Karpas-422 (cell line): ENCODE data around the gene RPS6KC1. TPM values are rescaled to one million over a fixed set of nuclear protein-coding genes. Genes with fewer than 3 reads are reported as not detected.
"Not testable (repeated sequence)": the region's sequence is repeated elsewhere in the genome, so short reads cannot be mapped to it uniquely, and the experiment has no call there.

Source experiments
- DNase-seq: peaks from one replicate; pipeline ENCODE4 v3.0.0-alpha.2; 2015
- H2AFZ ChIP-seq: fragments of 200-600 bp; sonication (generic); 2 replicates; pipeline ENCODE4 v1.6.1; 2014; ENCODE audit warnings: antibody characterized with exemption, low read length, mixed read lengths
- H3K27ac ChIP-seq: fragments of 200-600 bp; sonication (generic); 2 replicates; pipeline ENCODE4 v1.5.1; 2014; ENCODE audit warnings: mild to moderate bottlenecking, low read length, moderate library complexity
- H3K27me3 ChIP-seq: fragments of 200-600 bp; sonication (generic); 2 replicates; pipeline ENCODE4 v1.6.1; 2014; ENCODE audit warnings: low read length, mixed read lengths
- H3K36me3 ChIP-seq: fragments of 200-600 bp; sonication (generic); 2 replicates; pipeline ENCODE4 v1.6.1; 2014; ENCODE audit warnings: low read length, mixed read lengths; ENCODE audit not compliant: insufficient read depth
- H3K4me1 ChIP-seq: fragments of 200-600 bp; sonication (generic); 2 replicates; pipeline ENCODE4 v1.6.1; 2014; ENCODE audit warnings: mild to moderate bottlenecking, low read length, mixed read lengths
- H3K4me2 ChIP-seq: fragments of 200-600 bp; sonication (generic); 2 replicates; pipeline ENCODE4 v1.6.1; 2014; ENCODE audit warnings: low read length, low read depth, mild to moderate bottlenecking; ENCODE audit not compliant: poor library complexity, severe bottlenecking
- H3K4me3 ChIP-seq: fragments of 200-600 bp; sonication (generic); 2 replicates; pipeline ENCODE4 v1.5.1; 2014; ENCODE audit warnings: mild to moderate bottlenecking, antibody characterized with exemption, low read length, mixed read lengths
- H3K79me2 ChIP-seq: fragments of 200-600 bp; sonication (generic); 2 replicates; pipeline ENCODE4 v1.6.1; 2014; ENCODE audit warnings: mild to moderate bottlenecking, low read length, mixed read lengths
- H3K9ac ChIP-seq: fragments of 200-600 bp; sonication (generic); 2 replicates; pipeline ENCODE4 v1.6.0; 2014; ENCODE audit warnings: low read length
- H3K9me2 ChIP-seq: fragments of 200-600 bp; sonication (generic), shearing (Covaris generic); replicated peaks from 2 replicates; pipeline ENCODE4 v1.6.0; 2014; ENCODE audit warnings: mild to moderate bottlenecking, low read length, moderate library complexity; ENCODE audit not compliant: insufficient read depth
- H3K9me3 ChIP-seq: fragments of 300-700, 200-600 bp; sonication (generic); 2 replicates; pipeline ENCODE4 v1.6.1; 2014; ENCODE audit warnings: low read length, mixed read lengths
- H4K20me1 ChIP-seq: fragments of 200-600 bp; sonication (generic); 2 replicates; pipeline ENCODE4 v1.6.1; 2014; ENCODE audit warnings: mild to moderate bottlenecking, antibody characterized with exemption, low read length, low read depth; ENCODE audit not compliant: insufficient read depth
- total RNA-seq: library from RNA; depleted of rRNA; stranded (reverse); fragments of >200 nt; shearing (Covaris generic); gene quantifications from 2 replicates; pipeline ENCODE4 v1.2.3, GENCODE V29; 2014; ENCODE audit warnings: low replicate concordance

RPS6KC1 gene
- total RNA-seq, 1 experiment from 2014 or later, result 13.2 TPM

DNA sequence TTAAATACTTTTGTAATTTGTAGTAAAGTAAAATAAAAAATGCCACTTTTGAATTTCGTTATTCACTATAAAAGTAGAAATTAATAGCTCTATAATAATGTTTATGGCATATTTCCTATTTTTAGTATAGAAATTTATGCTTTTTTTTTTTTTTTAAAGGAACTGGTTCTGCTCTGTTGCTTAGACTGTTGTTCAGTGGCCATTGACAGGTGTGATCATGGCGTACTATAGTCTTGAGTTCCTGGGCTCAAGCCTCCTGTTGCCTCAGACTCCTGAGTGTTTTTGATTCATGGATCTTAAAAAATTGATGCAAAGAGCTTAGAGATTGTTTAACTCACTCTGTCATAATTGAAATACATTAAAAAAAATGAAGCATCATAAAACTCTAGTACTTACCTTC is 53.6 kb downstream of the RPS6KC1 start:
- Histone ChIP-seq H4K20me1 (no peaks in the 10 kb centered on the region), H3K27me3 (no peaks in the 10 kb centered on the region), H3K9me2 (no peaks in the 10 kb centered on the region), H3K4me2 (no peak overlapping the region), H3K4me1 (peaks cover 12% of the 10 kb centered on the region), H3K9me3 (no peaks in the 10 kb centered on the region), H3K9ac (no peak overlapping the region), H3K79me2 (no peaks in the 10 kb centered on the region), H2AFZ (no peak overlapping the region), H3K36me3 (no peaks in the 10 kb centered on the region), H3K4me3 (no peak overlapping the region), H3K27ac (no peak overlapping the region)
- no peak for DNase-seq

DNA sequence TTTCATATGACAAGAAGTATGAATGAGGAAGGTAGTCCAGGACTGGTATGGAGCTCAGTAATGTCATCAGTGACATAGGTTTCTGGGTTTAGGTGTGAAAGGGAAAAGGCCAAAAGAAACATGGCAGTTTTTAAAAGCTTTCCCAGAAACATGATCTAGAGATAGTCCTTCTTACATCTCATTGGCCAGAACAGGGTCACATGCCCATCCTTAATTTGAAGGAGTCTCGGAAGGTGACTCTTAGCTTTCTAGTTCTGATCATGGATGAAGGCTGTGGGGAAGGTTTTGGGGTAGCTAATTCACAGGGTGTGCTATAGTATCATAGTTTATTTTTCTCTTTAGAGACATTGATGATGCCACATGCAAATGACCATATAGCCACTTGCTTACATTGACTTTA is 55.3 kb downstream of the RPS6KC1 start:
- H4K20me1 ChIP-seq, result no peaks in the 10 kb centered on the region
- no peaks in the 10 kb centered on the region for H3K79me2 ChIP-seq
- H3K4me1 ChIP-seq, result peaks cover 12% of the 10 kb centered on the region
- no peaks in the 10 kb centered on the region for H3K9me2 ChIP-seq
- H2AFZ ChIP-seq, result no peak overlapping the region
- H3K27ac ChIP-seq, result no peak overlapping the region
- H3K9me3 ChIP-seq, result no peaks in the 10 kb centered on the region
- no peaks in the 10 kb centered on the region for H3K36me3 ChIP-seq
- H3K4me3 ChIP-seq, result no peak overlapping the region
- no peak for DNase-seq
- H3K9ac ChIP-seq, result no peak overlapping the region
- no peaks in the 10 kb centered on the region for H3K27me3 ChIP-seq
- no peak overlapping the region for H3K4me2 ChIP-seq

DNA sequence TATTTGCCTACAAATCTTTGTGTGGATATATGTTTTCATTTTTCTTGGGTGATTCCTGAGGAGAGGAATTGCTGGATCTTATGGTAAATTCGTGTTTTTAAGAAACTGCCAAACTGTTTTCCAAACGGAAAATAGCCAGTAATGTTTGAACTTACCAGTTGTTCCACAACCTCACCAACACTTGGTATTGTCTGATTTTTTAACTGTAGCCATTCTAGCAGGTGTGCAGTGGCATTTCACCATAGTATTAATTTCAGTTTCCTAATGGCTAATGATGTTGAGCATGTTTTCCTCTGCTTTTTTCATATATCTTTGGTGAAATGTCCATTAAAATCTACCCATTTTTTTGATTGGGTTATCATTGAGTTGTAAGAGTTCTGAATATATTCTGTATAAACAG is 56.6 kb downstream of the RPS6KC1 start:
- no peak overlapping the region for H3K9ac ChIP-seq
- peaks cover 14% of the 10 kb centered on the region for H3K4me1 ChIP-seq
- H3K4me3 ChIP-seq, result no peak overlapping the region
- no peak overlapping the region for H2AFZ ChIP-seq
- no peaks in the 10 kb centered on the region for H3K27me3 ChIP-seq
- no peaks in the 10 kb centered on the region for H3K36me3 ChIP-seq
- H3K4me2 ChIP-seq, result no peak overlapping the region
- H3K9me3 ChIP-seq, result no peaks in the 10 kb centered on the region
- H4K20me1 ChIP-seq, result no peaks in the 10 kb centered on the region
- H3K9me2 ChIP-seq, result no peaks in the 10 kb centered on the region
- no peak for DNase-seq
- H3K79me2 ChIP-seq, result 0 out of 2 replicates have a peak, but pooled peaks cover 3% of the 10 kb centered on the region
- no peak overlapping the region for H3K27ac ChIP-seq

DNA sequence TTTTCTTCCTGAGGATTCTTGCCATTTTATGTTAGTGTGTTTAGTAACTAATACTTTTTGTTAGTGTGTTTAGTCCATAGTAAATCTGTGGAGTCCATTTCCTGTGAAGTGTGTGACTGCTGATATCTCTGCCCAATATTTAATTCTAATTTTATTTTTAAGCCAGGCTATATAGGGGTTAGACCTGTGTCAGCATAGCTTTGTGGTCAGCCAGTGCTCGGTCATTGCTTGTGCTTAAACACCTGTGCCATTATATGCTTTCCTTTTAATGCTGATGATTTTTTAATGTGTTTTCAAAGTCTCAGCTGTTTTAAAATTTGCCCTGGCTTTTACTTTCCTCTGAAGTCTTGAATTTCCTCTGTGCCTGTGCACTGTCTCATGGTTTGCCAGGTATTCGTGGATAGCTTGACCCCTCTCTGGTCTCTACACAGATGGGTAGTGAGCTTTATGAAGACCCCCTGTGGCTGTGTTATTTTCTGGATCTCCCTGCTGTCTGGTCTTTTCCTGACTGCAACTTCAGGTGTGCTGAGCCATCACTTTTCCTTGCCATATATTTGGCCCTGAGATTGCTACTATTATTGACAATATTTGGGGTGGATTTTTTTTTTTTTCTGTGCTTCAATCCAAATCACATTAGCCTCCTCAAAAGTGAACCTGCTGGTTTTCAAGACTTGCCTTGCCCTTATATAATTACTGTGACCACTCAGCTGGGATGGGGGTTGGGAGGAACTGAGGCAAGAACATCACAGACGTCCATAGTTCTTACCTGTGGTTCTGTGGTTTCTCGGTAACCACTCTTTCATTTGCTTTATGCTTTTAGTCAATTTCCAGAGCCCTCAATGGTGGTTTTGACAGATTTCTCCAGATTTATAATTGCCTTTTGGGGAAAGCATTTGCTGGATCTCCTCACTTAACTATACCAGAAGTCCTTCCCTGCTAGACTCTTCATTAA is 59.6 kb downstream of the RPS6KC1 start:
- no peak overlapping the region for H3K27ac ChIP-seq
- H4K20me1 ChIP-seq, result no peaks in the 10 kb centered on the region
- no peaks in the 10 kb centered on the region for H3K9me2 ChIP-seq
- peaks cover 2% of the 10 kb centered on the region; the same call in 1 of the 2 replicates for H3K4me1 ChIP-seq
- H3K27me3 ChIP-seq, result no peaks in the 10 kb centered on the region
- H3K9me3 ChIP-seq, result no peaks in the 10 kb centered on the region
- H3K79me2 ChIP-seq, result 0 out of 2 replicates have a peak, but pooled peaks cover 3% of the 10 kb centered on the region
- no peak overlapping the region for H2AFZ ChIP-seq
- no peaks in the 10 kb centered on the region for H3K36me3 ChIP-seq
- H3K4me2 ChIP-seq, result no peak overlapping the region
- no peak overlapping the region for H3K9ac ChIP-seq
- H3K4me3 ChIP-seq, result no peak overlapping the region
- DNase-seq, result no peak

DNA sequence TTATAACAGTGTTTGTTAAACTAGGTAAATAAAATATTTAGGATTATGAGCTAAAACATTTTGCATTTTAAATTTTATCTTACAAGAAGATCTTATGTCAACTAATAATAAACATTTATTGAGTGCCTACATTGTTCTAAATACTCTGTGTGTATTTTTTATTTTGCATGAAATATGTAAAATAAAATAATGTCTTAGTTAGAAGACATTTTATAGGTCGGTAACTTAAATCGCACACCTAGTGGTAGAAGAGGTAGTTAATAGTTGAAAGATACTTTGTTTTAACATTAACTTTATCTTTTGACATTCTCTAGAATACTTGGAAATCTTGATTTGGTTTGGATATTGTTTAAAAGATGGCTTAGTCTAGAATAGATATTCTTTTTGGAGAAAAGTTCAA is 60.5 kb downstream of the RPS6KC1 start:
- no peaks in the 10 kb centered on the region for H3K9me3 ChIP-seq
- 0 out of 2 replicates have a peak, but pooled peaks cover 3% of the 10 kb centered on the region for H3K79me2 ChIP-seq
- no peak overlapping the region for H3K27ac ChIP-seq
- H3K9ac ChIP-seq, result no peak overlapping the region
- no peaks in the 10 kb centered on the region for H4K20me1 ChIP-seq
- DNase-seq, result no peak
- no peaks in the 10 kb centered on the region for H3K36me3 ChIP-seq
- no peak overlapping the region for H2AFZ ChIP-seq
- no peaks in the 10 kb centered on the region for H3K27me3 ChIP-seq
- H3K4me3 ChIP-seq, result no peak overlapping the region
- peaks cover 2% of the 10 kb centered on the region; the same call in 1 of the 2 replicates for H3K4me1 ChIP-seq
- H3K4me2 ChIP-seq, result no peak overlapping the region
- no peaks in the 10 kb centered on the region for H3K9me2 ChIP-seq

DNA sequence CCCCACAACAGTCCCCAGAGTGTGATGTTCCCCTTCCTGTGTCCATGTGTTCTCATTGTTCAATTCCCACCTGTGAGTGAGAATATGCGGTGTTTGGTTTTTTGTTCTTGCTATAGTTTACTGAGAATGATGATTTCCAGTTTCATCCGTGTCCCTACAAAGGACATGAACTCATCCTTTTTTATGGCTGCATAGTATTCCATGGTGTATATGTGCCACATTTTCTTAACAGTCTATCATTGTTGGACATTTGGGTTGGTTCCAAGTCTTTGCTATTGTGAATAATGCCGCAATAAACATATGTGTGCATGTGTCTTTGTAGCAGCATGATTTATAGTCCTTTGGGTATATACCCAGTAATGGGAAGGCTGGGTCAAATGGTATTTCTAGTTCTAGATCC is 61.7 kb downstream of the RPS6KC1 start:
- H3K4me1 ChIP-seq, H3K9me2 ChIP-seq, H2AFZ ChIP-seq, H3K27ac ChIP-seq, H3K4me3 ChIP-seq, H3K27me3 ChIP-seq, H3K36me3 ChIP-seq, H3K79me2 ChIP-seq, DNase-seq, H3K9ac ChIP-seq, H3K9me3 ChIP-seq, H4K20me1 ChIP-seq, H3K4me2 ChIP-seq: not testable (repeated sequence)

DNA sequence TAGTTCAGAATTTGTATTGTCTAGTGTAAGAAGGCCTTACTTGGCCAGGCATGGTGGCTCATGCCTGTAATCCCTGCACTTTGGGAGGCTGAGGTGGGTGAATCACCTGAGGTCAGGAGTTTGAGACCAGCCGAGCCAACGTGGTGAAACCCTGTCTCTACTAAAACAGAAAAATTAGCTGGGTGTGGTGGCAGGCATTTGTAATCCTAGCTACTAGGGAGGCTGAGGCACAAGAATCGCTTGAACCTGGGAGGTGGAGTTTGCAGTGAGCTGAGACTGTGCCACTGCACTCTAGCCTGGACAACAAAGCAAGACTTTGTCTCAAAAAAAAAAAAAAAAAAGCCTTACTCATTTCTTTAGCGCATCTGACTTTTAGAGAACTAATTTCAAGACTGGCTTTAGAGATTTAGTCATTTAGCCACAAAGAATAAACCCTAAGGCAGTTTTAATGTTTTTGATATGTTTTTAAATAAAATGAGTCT is 66.7 kb downstream of the RPS6KC1 start:
- not testable (repeated sequence) for DNase-seq, H3K9me2 ChIP-seq, H3K27me3 ChIP-seq, H3K27ac ChIP-seq, H3K9ac ChIP-seq, H3K4me2 ChIP-seq, H3K4me3 ChIP-seq, H3K9me3 ChIP-seq, H3K4me1 ChIP-seq, H4K20me1 ChIP-seq, H3K79me2 ChIP-seq, H2AFZ ChIP-seq, H3K36me3 ChIP-seq

DNA sequence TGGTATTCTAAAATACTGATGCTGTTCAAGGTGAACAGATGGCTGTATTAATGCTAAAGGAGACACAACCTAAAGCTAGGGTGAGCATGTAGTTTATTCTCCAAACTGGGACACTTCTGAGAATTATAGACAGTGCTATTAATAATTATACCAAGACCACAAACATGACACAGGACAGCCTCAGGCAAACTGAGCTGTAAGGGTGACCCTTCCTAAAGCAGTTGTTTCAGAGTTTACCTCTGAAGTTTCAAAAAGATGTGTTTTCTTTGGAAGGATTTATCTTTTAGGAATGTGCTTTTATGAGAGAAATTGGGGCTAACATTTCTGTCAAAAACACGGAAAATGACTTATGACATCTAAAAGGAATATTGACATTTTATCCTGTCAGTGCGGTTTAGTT is 68.8 kb downstream of the RPS6KC1 start:
- Histone ChIP-seq H4K20me1 (peaks cover 5% of the 10 kb centered on the region), H3K9ac (no peak overlapping the region), H3K9me2 (no peaks in the 10 kb centered on the region), H3K27me3 (no peaks in the 10 kb centered on the region), H3K27ac (no peak overlapping the region), H3K9me3 (no peaks in the 10 kb centered on the region), H3K79me2 (no peaks in the 10 kb centered on the region), H3K36me3 (no peaks in the 10 kb centered on the region), H3K4me2 (no peak overlapping the region), H2AFZ (no peak overlapping the region), H3K4me3 (no peak overlapping the region), H3K4me1 (no peaks in the 10 kb centered on the region)
- no peak for DNase-seq
